Neural progenitor cell (in vitro differentiated cells): ENCODE measurements around the gene CHD2.

Source experiments
- EZH2 ChIP-seq: fragments of 200-600 bp; sonication (generic); IDR thresholded peaks from 2 replicates; pipeline ENCODE4 v1.6.1; 2017; ENCODE audit warnings: antibody characterized with exemption, mild to moderate bottlenecking, moderate library complexity
- TF ChIP-seq, protein P1 (sequence below): fragments of 200-600 bp; sonication (generic); IDR thresholded peaks from 2 replicates; pipeline ENCODE4 v1.5.1; 2017; ENCODE audit warnings: antibody characterized with exemption, mild to moderate bottlenecking

DNA sequence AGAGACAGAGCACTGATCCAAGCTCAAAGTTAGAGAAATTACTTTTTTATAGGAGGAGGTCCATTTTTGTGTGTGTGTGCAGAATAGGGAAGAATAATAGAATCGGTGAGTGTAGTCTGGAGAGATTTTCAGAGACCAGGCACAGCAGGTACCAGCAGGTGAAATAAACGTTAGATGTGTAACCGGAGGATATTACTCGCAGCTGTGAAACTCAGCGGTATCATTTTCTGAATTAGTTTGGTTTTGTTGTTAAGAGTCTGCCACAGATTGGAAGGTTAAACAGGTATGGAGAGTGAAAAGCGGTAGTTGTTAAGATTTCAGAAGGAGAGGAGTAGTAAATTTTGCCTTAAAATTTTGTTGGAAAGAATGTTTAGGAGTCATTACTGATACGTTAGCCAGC is 119.0 kb downstream of the CHD2 start:
- TF ChIP-seq, protein P1, sequence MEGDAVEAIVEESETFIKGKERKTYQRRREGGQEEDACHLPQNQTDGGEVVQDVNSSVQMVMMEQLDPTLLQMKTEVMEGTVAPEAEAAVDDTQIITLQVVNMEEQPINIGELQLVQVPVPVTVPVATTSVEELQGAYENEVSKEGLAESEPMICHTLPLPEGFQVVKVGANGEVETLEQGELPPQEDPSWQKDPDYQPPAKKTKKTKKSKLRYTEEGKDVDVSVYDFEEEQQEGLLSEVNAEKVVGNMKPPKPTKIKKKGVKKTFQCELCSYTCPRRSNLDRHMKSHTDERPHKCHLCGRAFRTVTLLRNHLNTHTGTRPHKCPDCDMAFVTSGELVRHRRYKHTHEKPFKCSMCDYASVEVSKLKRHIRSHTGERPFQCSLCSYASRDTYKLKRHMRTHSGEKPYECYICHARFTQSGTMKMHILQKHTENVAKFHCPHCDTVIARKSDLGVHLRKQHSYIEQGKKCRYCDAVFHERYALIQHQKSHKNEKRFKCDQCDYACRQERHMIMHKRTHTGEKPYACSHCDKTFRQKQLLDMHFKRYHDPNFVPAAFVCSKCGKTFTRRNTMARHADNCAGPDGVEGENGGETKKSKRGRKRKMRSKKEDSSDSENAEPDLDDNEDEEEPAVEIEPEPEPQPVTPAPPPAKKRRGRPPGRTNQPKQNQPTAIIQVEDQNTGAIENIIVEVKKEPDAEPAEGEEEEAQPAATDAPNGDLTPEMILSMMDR = no peak
- no peak for TF ChIP-seq EZH2
